Keratinocyte (primary cell): ENCODE results near the gene EFCAB13. TPM values are rescaled to one million over a fixed set of nuclear protein-coding genes. Genes with fewer than 3 reads are reported as not detected.
A peak's percentile ranks its signal among the peaks of the same experiment; 100 is the strongest.

Source experiments
- DNase-seq: peaks from one replicate; pipeline ENCODE4 v3.0.0-alpha.2; 2011; ENCODE audit warnings: low read depth, missing footprints, low spot score
- FAIRE-seq: peaks from 2 replicates; lab custom pipeline; 2011; peaks lifted over from hg19 to GRCh38; lab: Jason Lieb, UNC
- H2AFZ ChIP-seq: 2 replicates; pipeline ENCODE4 v1.6.0; 2012; ENCODE audit warnings: low read length, control low read depth, inconsistent platforms; ENCODE audit not compliant: control insufficient read depth
- H3K27ac ChIP-seq: 2 replicates; pipeline ENCODE4 v1.5.1; 2011; ENCODE audit warnings: low read length; ENCODE audit not compliant: control insufficient read depth, insufficient read depth
- H3K27me3 ChIP-seq: 3 replicates; pipeline ENCODE4 v1.6.0; 2011; ENCODE audit warnings: low read length; ENCODE audit not compliant: control insufficient read depth, insufficient read depth; ENCODE audit errors: extremely low read depth
- H3K36me3 ChIP-seq, 2 experiments: 2 replicates in 1 of 2; 3 replicates in 1 of 2; pipeline ENCODE4 v1.5.1; 2011; ENCODE audit warnings: low read length in 2 of 2, mild to moderate bottlenecking in 1 of 2; ENCODE audit not compliant: control insufficient read depth in 2 of 2, insufficient read depth in 2 of 2; ENCODE audit errors: extremely low read depth in 1 of 2
- H3K4me1 ChIP-seq: 3 replicates; pipeline ENCODE4 v1.5.1; 2011; ENCODE audit warnings: low read length; ENCODE audit not compliant: control insufficient read depth, insufficient read depth; ENCODE audit errors: extremely low read depth
- H3K4me2 ChIP-seq: 3 replicates; pipeline ENCODE4 v1.6.0; 2011; ENCODE audit warnings: low read depth, low read length; ENCODE audit not compliant: control insufficient read depth, insufficient read depth; ENCODE audit errors: extremely low read depth
- H3K4me3 ChIP-seq, 3 experiments: fragments of 200-600 bp in 1 of 3; sonication (generic) in 1 of 3; 2 replicates in 2 of 3; 3 replicates in 1 of 3; pipeline ENCODE4 v1.5.1; 2011 to 2016; ENCODE audit warnings: low read length in 3 of 3, mild to moderate bottlenecking in 3 of 3, control low read depth in 2 of 3, inconsistent platforms in 1 of 3, low read depth in 1 of 3, mixed read lengths in 1 of 3, mixed run types in 1 of 3, moderate library complexity in 1 of 3; ENCODE audit not compliant: control insufficient read depth in 2 of 3, insufficient read depth in 2 of 3; ENCODE audit errors: extremely low read depth in 1 of 3
- H3K79me2 ChIP-seq: 2 replicates; pipeline ENCODE4 v1.6.0; 2012; ENCODE audit warnings: low read length; ENCODE audit not compliant: control insufficient read depth, insufficient read depth
- H3K9ac ChIP-seq: 3 replicates; pipeline ENCODE4 v1.6.0; 2011; ENCODE audit warnings: low read length; ENCODE audit not compliant: control insufficient read depth, insufficient read depth; ENCODE audit errors: extremely low read depth
- H3K9me1 ChIP-seq: 3 replicates; pipeline ENCODE4 v1.6.0; 2011; ENCODE audit warnings: low read length; ENCODE audit not compliant: control insufficient read depth, insufficient read depth; ENCODE audit errors: extremely low read depth
- H3K9me3 ChIP-seq: 2 replicates; pipeline ENCODE4 v1.5.1; 2012; ENCODE audit warnings: low read depth, low read length; ENCODE audit not compliant: control insufficient read depth
- H4K20me1 ChIP-seq: 3 replicates; pipeline ENCODE4 v1.6.0; 2011; ENCODE audit warnings: low read length; ENCODE audit not compliant: control insufficient read depth, insufficient read depth; ENCODE audit errors: extremely low read depth
- CTCF ChIP-seq, 3 experiments: IDR thresholded peaks in 1 of 3; conservative IDR thresholded peaks in 1 of 3; optimal IDR thresholded peaks in 1 of 3; 2 replicates in 2 of 3; 3 replicates in 1 of 3; pipeline versions ENCODE3 to v1.5.1; 2011; ENCODE audit warnings: low read length in 3 of 3, mild to moderate bottlenecking in 3 of 3, moderate library complexity in 2 of 3, control low read depth in 1 of 3, inconsistent platforms in 1 of 3; ENCODE audit not compliant: insufficient read depth in 2 of 3; ENCODE audit errors: extremely low read depth in 1 of 3
- EZH2 ChIP-seq: IDR thresholded peaks from one replicate; pipeline ENCODE4 v1.6.1; 2012; ENCODE audit warnings: inconsistent platforms, mild to moderate bottlenecking, low read length, moderate library complexity
- dilution Hi-C: fragments of 300-500 bp; cut with MboI; formaldehyde crosslinking; loops from one replicate; pipeline ENCODE4 v1.7.0; 2020; ENCODE audit warnings: low sequenced_read_pairs; ENCODE audit not compliant: extremely low pct_ligation_motif_present
- polyA plus RNA-seq, 5 experiments: library from polyadenylated mRNA; depleted of rRNA in 3 of 5; stranded (reverse) in 3 of 5; stranded (forward) in 1 of 5; unstranded in 1 of 5; fragments of >200 nt; gene quantifications; 1 replicate in 1 of 5; 2 replicates in 3 of 5; 3 replicates in 1 of 5; pipeline versions ENCODE4 v1.2.1 to v1.2.3, GENCODE V29; 2011 to 2012; ENCODE audit warnings: missing spikeins in 2 of 5, low read depth in 1 of 5, low replicate concordance in 1 of 5

The EFCAB13 gene
- polyA plus RNA-seq, 1 donor (not counting 4 experiments of a cell fraction or from before 2014, with no cell fraction given), result 0.63 TPM

GRCh38 chr17:47320879-47321502, 2.8 kb upstream of the EFCAB13 start:
- Histone ChIP-seq H3K9me3 (no peaks in the 10 kb centered on the region), H3K79me2 (no peaks in the 10 kb centered on the region), H3K4me3 (no peak overlapping the region), H3K27ac (no peak overlapping the region), H4K20me1 (no peaks in the 10 kb centered on the region), H3K4me1 (peaks cover 9% of the 10 kb centered on the region), H3K27me3 (no peaks in the 10 kb centered on the region), H3K9ac (no peak overlapping the region), H2AFZ (no peak overlapping the region), H3K36me3 (no peaks in the 10 kb centered on the region), H3K4me2 (no peak overlapping the region), H3K9me1 (no peaks in the 10 kb centered on the region)
- dilution Hi-C loops, result no loop called here
- TF ChIP-seq EZH2, result no peak
- no peak for TF ChIP-seq CTCF (optimal IDR thresholded peaks at IDR 0.05 in 1 of 3, IDR thresholded peaks at IDR 0.05 in 1 of 3, conservative IDR thresholded peaks at IDR 0.05 in 1 of 3; ENCODE audit: extremely low read depth in 1 of 3, insufficient read depth in 2 of 3, low read length in 3 of 3)
- no peak for FAIRE-seq
- DNase-seq, result no peak

- H2AFZ ChIP-seq, result peak overlapping the region; percentile 98
- no peaks in the 10 kb centered on the region for H3K9me1 ChIP-seq
- no peaks in the 10 kb centered on the region for H3K9me3 ChIP-seq
- no peaks in the 10 kb centered on the region for H4K20me1 ChIP-seq
- H3K36me3 ChIP-seq, result no peaks in the 10 kb centered on the region
- peak overlapping the region; percentile 99 for H3K4me2 ChIP-seq
- no peak overlapping the region for H3K27ac ChIP-seq
- H3K4me3 ChIP-seq, result peak overlapping the region; percentile 56 to 84 (median 69)
- no peak for TF ChIP-seq EZH2
- no peak for TF ChIP-seq CTCF (optimal IDR thresholded peaks at IDR 0.05 in 1 of 3, IDR thresholded peaks at IDR 0.05 in 1 of 3, conservative IDR thresholded peaks at IDR 0.05 in 1 of 3; ENCODE audit: extremely low read depth in 1 of 3, insufficient read depth in 2 of 3, low read length in 3 of 3)
- no peaks in the 10 kb centered on the region for H3K27me3 ChIP-seq
- peak overlapping the region; percentile 68 for H3K9ac ChIP-seq
- peaks cover 4% of the 10 kb centered on the region for H3K4me1 ChIP-seq
- dilution Hi-C loops, result no loop called here
- H3K79me2 ChIP-seq, result no peaks in the 10 kb centered on the region
- FAIRE-seq, result no peak
- DNase-seq, result no peak
Observed at GRCh38 chr17:47324224-47325020, 667 bp downstream of the EFCAB13 start.
